ENCODE data around the gene FABP6. TPM values are rescaled to one million over a fixed set of nuclear protein-coding genes. Genes with fewer than 3 reads are reported as not detected.

FABP6 gene
- total RNA-seq = not detected in 2 replicates

DNA sequence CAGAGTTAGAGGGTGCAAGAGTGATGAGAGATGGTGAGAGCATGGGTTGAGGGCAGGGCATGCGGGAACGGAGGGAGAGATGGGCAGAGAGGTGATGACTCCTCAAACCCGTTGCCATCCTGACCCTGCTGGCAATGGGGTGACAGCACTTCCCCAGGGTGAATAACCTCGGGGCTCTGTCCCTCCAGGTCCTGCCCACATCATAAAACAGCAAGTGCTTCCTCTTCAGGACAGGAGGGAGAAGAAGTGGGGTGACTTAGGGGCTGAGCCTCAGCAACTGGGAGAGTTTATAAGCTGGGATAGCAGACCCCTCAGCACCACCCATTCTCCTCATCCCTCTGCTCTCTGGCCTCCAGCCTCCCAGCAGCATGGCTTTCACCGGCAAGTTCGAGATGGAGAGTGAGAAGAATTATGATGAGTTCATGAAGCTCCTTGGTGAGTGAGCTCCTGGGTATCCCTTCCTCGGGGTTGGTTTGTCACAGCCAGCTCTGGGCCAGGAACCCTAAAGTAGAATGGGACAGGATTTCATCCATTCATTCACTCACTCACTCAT, at the start of gene FABP6:
FABP6 (plus strand) TSS at position 317 of the 553 bp plus-strand sequence; CDS start at position 369, 52 bp downstream.

Other genes starting within 250 kb of the FABP6 start
- 37.0 and 54.5 TPM in 2 replicates for gene TTC1, start 220.4 kb upstream of the FABP6 start, total RNA-seq
- 8.9 and 14.3 TPM in 2 replicates for gene PWWP2A, start 110.1 kb upstream of the FABP6 start, total RNA-seq
- gene CCNJL, start 83.1 kb downstream of the FABP6 start, total RNA-seq = 4.0 and 6.6 TPM in 2 replicates
- under 0.01 and 0.11 TPM in 2 replicates for gene C1QTNF2, start 141.1 kb downstream of the FABP6 start, total RNA-seq
- gene FAM200C, start 170.5 kb downstream of the FABP6 start, total RNA-seq = 1.6 and 3.2 TPM in 2 replicates
- gene SLU7, start 189.6 kb downstream of the FABP6 start, total RNA-seq = 64.3 and 72.5 TPM in 2 replicates
- gene PTTG1, start 192.3 kb downstream of the FABP6 start, total RNA-seq = 26.3 and 38.9 TPM in 2 replicates

All from dermis lymphatic vessel endothelial cell (primary cell).